Stimulated activated CD4-positive, alpha-beta T cell treated with anti-CD3 and anti-CD28 coated beads, Interleukin-15, amount 100 ng/mL, for 48 hours (primary cell): ENCODE measurements around the gene EFNA1.
"Not testable (repeated sequence)": the region's sequence is repeated elsewhere in the genome, so short reads cannot be mapped to it uniquely, and the experiment has no call there.

Source experiments
- DNase-seq, 2 donors: peaks; one replicate each; pipeline ENCODE4 v3.0.0-alpha.2; 2020; ENCODE audit warnings: low read depth in 2 of 2

Gene EFNA1

GRCh38 chr1:155092641-155093040 is 35.0 kb upstream of the EFNA1 start:
- no peak for DNase-seq

- DNase-seq: no peak
Observed at GRCh38 chr1:155093911-155094621, 33.6 kb upstream of the EFNA1 start.

- no peak for DNase-seq
Observed at GRCh38 chr1:155094622-155094948, 33.1 kb upstream of the EFNA1 start.

GRCh38 chr1:155099331-155099730 is 28.3 kb upstream of the EFNA1 start:
- DNase-seq: no peak

- no peak for DNase-seq
Observed at GRCh38 chr1:155103325-155103724, 24.4 kb upstream of the EFNA1 start.

- no peak for DNase-seq
Observed at GRCh38 chr1:155104605-155105534, 22.8 kb upstream of the EFNA1 start.

- no peak for DNase-seq
Observed at GRCh38 chr1:155105604-155106011, 22.1 kb upstream of the EFNA1 start.

GRCh38 chr1:155106862-155107261 is 20.8 kb upstream of the EFNA1 start:
- no peak for DNase-seq

- no peak for DNase-seq
Observed at GRCh38 chr1:155107309-155108264, 20.1 kb upstream of the EFNA1 start.

GRCh38 chr1:155108296-155108695 is 19.4 kb upstream of the EFNA1 start:
- no peak for DNase-seq

GRCh38 chr1:155110381-155110780 is 17.3 kb upstream of the EFNA1 start:
- DNase-seq: no peak

- DNase-seq: no peak
Observed at GRCh38 chr1:155110826-155111225, 16.9 kb upstream of the EFNA1 start.

- no peak for DNase-seq
Observed at GRCh38 chr1:155113450-155113980, 14.2 kb upstream of the EFNA1 start.

- DNase-seq: no peak
Observed at GRCh38 chr1:155116113-155116764, 11.4 kb upstream of the EFNA1 start.

GRCh38 chr1:155117610-155118009 is 10.1 kb upstream of the EFNA1 start:
- no peak for DNase-seq

GRCh38 chr1:155118090-155118489 is 9.6 kb upstream of the EFNA1 start:
- DNase-seq: not testable (repeated sequence)

GRCh38 chr1:155120253-155120652 is 7.4 kb upstream of the EFNA1 start:
- no peak for DNase-seq

GRCh38 chr1:155121249-155121648 is 6.4 kb upstream of the EFNA1 start:
- no peak for DNase-seq

- DNase-seq: no peak
Observed at GRCh38 chr1:155122308-155122707, 5.4 kb upstream of the EFNA1 start.

GRCh38 chr1:155123801-155124200 is 3.9 kb upstream of the EFNA1 start:
- DNase-seq: no peak
